Measurements from ENCODE around the gene UTS2B.

The UTS2B gene

GRCh38 chr3:191269289-191270085, 60.8 kb downstream of the UTS2B start:
- H3K4me3 ChIP-seq (ENCODE audit: low read depth, low read length): no peak overlapping the region
- no peak for TF ChIP-seq CTCF (IDR thresholded peaks at IDR 0.05; ENCODE audit: borderline replicate concordance, insufficient read depth, low read depth, low read length)

GRCh38 chr3:191268737-191269136, 61.6 kb downstream of the UTS2B start:
- H3K4me3 ChIP-seq (ENCODE audit: low read depth, low read length): no peak overlapping the region
- no peak for TF ChIP-seq CTCF (IDR thresholded peaks at IDR 0.05; ENCODE audit: borderline replicate concordance, insufficient read depth, low read depth, low read length)

GRCh38 chr3:191263850-191264249, 66.5 kb downstream of the UTS2B start:
- TF ChIP-seq CTCF (IDR thresholded peaks at IDR 0.05; ENCODE audit: borderline replicate concordance, insufficient read depth, low read depth, low read length): no peak

GRCh38 chr3:191263365-191263764, 67.0 kb downstream of the UTS2B start:
- no peak overlapping the region for H3K4me3 ChIP-seq (ENCODE audit: low read depth, low read length)
- TF ChIP-seq CTCF (IDR thresholded peaks at IDR 0.05; ENCODE audit: borderline replicate concordance, insufficient read depth, low read depth, low read length): no peak

More at GRCh38 chr3:191263850-191264249, 66.5 kb downstream of the UTS2B start:
- no peak overlapping the region for H3K4me3 ChIP-seq (ENCODE audit: low read depth, low read length)

GRCh38 chr3:191262650-191263049, 67.7 kb downstream of the UTS2B start:
- no peak overlapping the region for H3K4me3 ChIP-seq (ENCODE audit: low read depth, low read length)
- TF ChIP-seq CTCF (IDR thresholded peaks at IDR 0.05; ENCODE audit: borderline replicate concordance, insufficient read depth, low read depth, low read length): no peak

- H3K4me3 ChIP-seq (ENCODE audit: low read depth, low read length): no peak overlapping the region
- TF ChIP-seq CTCF (IDR thresholded peaks at IDR 0.05; ENCODE audit: borderline replicate concordance, insufficient read depth, low read depth, low read length): no peak
These were observed 69.1 kb downstream of the UTS2B start for GRCh38 chr3:191261304-191261638.
